ENCODE results near the gene PALMD.

PALMD gene

GRCh38 chr1:99680270-99680669, 34.4 kb downstream of the PALMD start:
- TF ChIP-seq POLR2A (IDR thresholded peaks at IDR 0.05; ENCODE audit: low read depth, low read length) (no peak), POLR2AphosphoS5 (IDR thresholded peaks at IDR 0.05; ENCODE audit: low read depth, low read length) (no peak), TAF1 (IDR thresholded peaks at IDR 0.05; ENCODE audit: borderline replicate concordance, low read depth, low read length) (no peak)
- DNase-seq (ENCODE audit: insufficient read length) (no peak), FAIRE-seq (no peak)

DNA sequence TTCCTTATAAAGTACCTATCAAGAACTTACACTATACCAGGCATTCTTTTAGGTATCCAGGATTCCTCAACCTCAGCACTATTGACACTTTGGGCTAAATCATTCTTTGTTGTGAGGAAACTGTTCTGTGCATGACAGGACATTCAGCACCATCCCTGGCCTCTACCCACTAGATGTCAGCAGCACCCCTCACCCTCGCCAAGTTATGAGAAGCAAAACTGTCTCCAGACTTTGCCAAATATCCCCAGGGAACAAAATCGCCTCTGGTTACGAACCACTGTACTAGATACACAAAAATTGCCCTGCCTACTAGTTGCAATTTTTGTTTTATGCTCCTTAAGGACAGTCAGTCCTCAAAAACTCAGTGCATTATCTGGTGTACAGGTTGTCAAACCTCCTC, 35.7 kb downstream of the PALMD start:
- FAIRE-seq (no peak), DNase-seq (ENCODE audit: insufficient read length) (no peak)
- TF ChIP-seq POLR2AphosphoS5 (IDR thresholded peaks at IDR 0.05; ENCODE audit: low read depth, low read length) (no peak), TAF1 (IDR thresholded peaks at IDR 0.05; ENCODE audit: borderline replicate concordance, low read depth, low read length) (no peak), POLR2A (IDR thresholded peaks at IDR 0.05; ENCODE audit: low read depth, low read length) (no peak)

DNA sequence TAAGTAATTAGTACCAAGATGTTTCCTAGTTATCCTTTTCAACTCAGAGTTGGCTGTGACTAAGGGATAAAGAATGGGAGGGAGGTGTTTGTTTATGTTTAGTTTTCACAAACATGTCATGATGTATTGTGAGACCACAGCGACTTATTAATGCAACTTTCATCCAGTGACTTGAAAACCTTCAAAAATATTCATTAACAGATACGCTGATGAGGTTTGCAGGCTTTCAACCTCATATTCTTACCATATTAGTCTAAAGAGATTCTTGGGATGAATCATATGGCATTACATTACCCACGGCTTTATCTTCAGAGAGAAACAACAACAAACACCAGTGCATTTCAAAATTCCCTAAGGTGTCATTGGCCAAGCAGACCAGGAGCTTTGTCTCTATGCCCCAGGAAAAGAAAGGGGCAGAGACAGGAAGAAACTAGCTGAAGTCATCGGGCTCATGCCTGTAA, 36.4 kb downstream of the PALMD start:
- FAIRE-seq (no peak), DNase-seq (ENCODE audit: insufficient read length) (no peak)
- TF ChIP-seq POLR2AphosphoS5 (IDR thresholded peaks at IDR 0.05; ENCODE audit: low read depth, low read length), result no peak
- no peak for TF ChIP-seq POLR2A (IDR thresholded peaks at IDR 0.05; ENCODE audit: low read depth, low read length)
- no peak for TF ChIP-seq TAF1 (IDR thresholded peaks at IDR 0.05; ENCODE audit: borderline replicate concordance, low read depth, low read length)

DNA sequence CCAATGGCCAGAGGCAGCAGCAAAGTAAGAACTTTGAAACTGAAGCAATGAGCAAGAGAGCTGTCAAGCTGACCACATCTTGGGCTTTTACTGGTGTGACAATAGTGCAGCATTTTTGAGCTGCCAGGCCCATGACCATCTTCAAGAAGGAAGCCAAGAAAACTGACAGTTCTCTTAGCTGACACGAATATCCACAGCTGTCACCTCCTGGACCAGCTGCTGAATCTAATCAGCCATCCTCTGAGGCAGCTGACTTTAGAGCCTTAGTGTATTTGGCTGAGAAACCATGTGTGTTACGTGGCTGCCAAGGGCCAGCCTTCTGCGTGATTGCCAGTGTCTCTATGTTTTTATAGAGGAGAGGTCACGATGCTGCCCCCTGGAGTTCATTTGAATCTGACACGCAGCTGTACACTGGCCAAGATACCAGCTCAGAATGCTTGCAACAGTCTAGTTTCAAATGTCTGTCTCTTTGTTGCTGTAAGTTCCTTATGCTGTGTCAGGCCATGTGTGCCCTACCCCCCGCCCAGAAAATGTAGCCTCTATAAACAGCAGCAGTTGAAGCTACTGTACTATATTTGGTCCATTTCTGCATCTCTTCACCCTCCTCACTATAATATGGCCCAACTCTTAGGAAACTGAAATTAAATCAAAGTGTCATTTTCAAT, 39.7 kb downstream of the PALMD start:
- no peak for TF ChIP-seq TAF1 (IDR thresholded peaks at IDR 0.05; ENCODE audit: borderline replicate concordance, low read depth, low read length)
- FAIRE-seq, result peak; percentile 36
- peak; percentile 5 for DNase-seq (ENCODE audit: insufficient read length)

DNA sequence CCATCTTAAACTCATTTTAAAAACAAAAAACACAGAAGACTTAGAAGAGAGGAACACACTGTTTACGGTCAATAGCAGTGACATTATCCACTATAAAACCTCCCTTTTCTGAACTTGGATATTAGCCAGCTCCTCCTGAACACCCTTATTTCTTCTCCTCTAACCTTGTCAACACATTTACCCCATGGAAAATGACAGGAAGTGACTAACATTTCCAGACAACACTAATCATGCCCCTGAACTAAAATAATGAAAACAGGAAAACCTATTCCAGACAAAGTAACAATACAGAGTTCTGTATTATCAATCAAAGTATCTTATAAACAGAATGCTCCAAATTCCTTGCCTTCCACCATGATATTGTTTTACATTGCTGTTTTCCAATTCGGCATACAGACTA, 45.3 kb downstream of the PALMD start:
- TF ChIP-seq POLR2AphosphoS5 (IDR thresholded peaks at IDR 0.05; ENCODE audit: low read depth, low read length) (no peak), POLR2A (IDR thresholded peaks at IDR 0.05; ENCODE audit: low read depth, low read length) (no peak), TAF1 (IDR thresholded peaks at IDR 0.05; ENCODE audit: borderline replicate concordance, low read depth, low read length) (no peak)
- FAIRE-seq (no peak), DNase-seq (ENCODE audit: insufficient read length) (no peak)

GRCh38 chr1:99696616-99697015, 50.7 kb downstream of the PALMD start:
- FAIRE-seq (no peak), DNase-seq (ENCODE audit: insufficient read length) (no peak)
- TF ChIP-seq TAF1 (IDR thresholded peaks at IDR 0.05; ENCODE audit: borderline replicate concordance, low read depth, low read length), result no peak
- no peak for TF ChIP-seq POLR2A (IDR thresholded peaks at IDR 0.05; ENCODE audit: low read depth, low read length)
- no peak for TF ChIP-seq POLR2AphosphoS5 (IDR thresholded peaks at IDR 0.05; ENCODE audit: low read depth, low read length)

DNA sequence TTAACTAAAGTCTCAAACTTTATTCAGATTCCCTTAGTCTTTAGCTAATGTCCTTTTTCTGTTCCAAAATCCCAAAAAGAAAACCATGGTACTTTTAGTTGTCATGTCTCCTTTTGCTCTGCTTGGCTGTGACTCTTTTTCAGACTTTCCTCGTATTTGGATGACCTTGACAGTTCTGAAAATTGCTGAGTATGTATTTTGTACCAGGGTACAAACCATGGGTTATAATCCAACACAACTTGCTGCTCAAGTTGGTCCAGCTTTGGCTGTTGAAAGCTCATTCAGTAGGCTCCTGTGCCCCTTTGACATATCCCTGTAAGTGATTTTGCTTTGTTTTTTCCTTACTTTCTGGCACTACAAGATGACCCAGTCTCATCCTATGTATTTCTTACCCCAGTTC, 51.7 kb downstream of the PALMD start:
- FAIRE-seq (no peak), DNase-seq (ENCODE audit: insufficient read length) (no peak)
- TF ChIP-seq TAF1 (IDR thresholded peaks at IDR 0.05; ENCODE audit: borderline replicate concordance, low read depth, low read length) (no peak), POLR2A (IDR thresholded peaks at IDR 0.05; ENCODE audit: low read depth, low read length) (no peak), POLR2AphosphoS5 (IDR thresholded peaks at IDR 0.05; ENCODE audit: low read depth, low read length) (no peak)

DNA sequence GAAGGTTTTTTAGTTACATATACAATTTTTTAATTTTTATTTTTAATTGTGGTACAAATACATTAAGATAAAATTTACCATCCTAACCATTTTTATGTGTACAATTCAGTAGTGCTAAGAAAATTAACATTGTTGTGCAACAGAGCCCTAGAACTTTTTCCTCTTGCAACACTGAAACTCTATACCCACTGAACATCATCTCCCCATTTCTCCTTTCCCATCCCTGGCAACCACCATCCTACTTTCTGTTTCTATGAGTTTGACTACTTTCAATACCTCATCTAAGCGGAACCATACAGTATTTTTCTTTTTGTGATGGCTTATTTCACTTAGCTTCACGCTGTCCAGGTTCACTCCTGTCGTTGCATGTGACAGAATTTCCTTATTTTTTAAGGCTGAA, 54.1 kb downstream of the PALMD start:
- DNase-seq (ENCODE audit: insufficient read length) (no peak), FAIRE-seq (no peak)
- TF ChIP-seq TAF1 (IDR thresholded peaks at IDR 0.05; ENCODE audit: borderline replicate concordance, low read depth, low read length), result no peak
- no peak for TF ChIP-seq POLR2AphosphoS5 (IDR thresholded peaks at IDR 0.05; ENCODE audit: low read depth, low read length)
- TF ChIP-seq POLR2A (IDR thresholded peaks at IDR 0.05; ENCODE audit: low read depth, low read length), result no peak

DNA sequence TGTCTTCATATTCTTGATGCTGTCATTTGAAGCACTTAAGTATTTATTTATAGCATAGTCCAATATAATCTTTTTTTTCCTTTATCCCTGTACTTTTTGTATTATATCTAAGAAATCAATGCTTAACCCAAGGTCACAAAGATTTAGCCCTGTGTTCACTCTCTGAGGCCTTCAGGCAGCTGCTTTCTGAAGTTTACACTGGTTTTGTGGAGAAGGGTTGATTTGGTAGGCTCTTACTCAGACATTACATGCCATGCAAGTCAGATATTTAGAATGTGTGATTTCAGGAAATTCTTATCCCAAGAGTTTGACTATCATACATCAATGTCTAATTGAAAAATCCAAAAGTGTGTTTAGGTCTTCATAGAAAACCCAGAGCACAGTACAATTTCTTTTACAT, 56.3 kb downstream of the PALMD start:
- FAIRE-seq, result no peak
- DNase-seq (ENCODE audit: insufficient read length), result no peak
- TF ChIP-seq TAF1 (IDR thresholded peaks at IDR 0.05; ENCODE audit: borderline replicate concordance, low read depth, low read length) (no peak), POLR2AphosphoS5 (IDR thresholded peaks at IDR 0.05; ENCODE audit: low read depth, low read length) (no peak), POLR2A (IDR thresholded peaks at IDR 0.05; ENCODE audit: low read depth, low read length) (no peak)

- DNase-seq (ENCODE audit: insufficient read length) (no peak), FAIRE-seq (no peak)
- TF ChIP-seq POLR2A (IDR thresholded peaks at IDR 0.05; ENCODE audit: low read depth, low read length), result no peak
- TF ChIP-seq TAF1 (IDR thresholded peaks at IDR 0.05; ENCODE audit: borderline replicate concordance, low read depth, low read length), result no peak
- TF ChIP-seq POLR2AphosphoS5 (IDR thresholded peaks at IDR 0.05; ENCODE audit: low read depth, low read length), result no peak
Measured at GRCh38 chr1:99704356-99704816, 58.5 kb downstream of the PALMD start.

- DNase-seq (ENCODE audit: insufficient read length), result no peak
- FAIRE-seq, result no peak
- TF ChIP-seq POLR2AphosphoS5 (IDR thresholded peaks at IDR 0.05; ENCODE audit: low read depth, low read length) (no peak), TAF1 (IDR thresholded peaks at IDR 0.05; ENCODE audit: borderline replicate concordance, low read depth, low read length) (no peak), POLR2A (IDR thresholded peaks at IDR 0.05; ENCODE audit: low read depth, low read length) (no peak)
Measured at GRCh38 chr1:99705385-99705784, 59.5 kb downstream of the PALMD start.

GRCh38 chr1:99707535-99708142, 61.7 kb downstream of the PALMD start:
- TF ChIP-seq TAF1 (IDR thresholded peaks at IDR 0.05; ENCODE audit: borderline replicate concordance, low read depth, low read length) (no peak), POLR2A (IDR thresholded peaks at IDR 0.05; ENCODE audit: low read depth, low read length) (no peak), POLR2AphosphoS5 (IDR thresholded peaks at IDR 0.05; ENCODE audit: low read depth, low read length) (no peak)
- no peak for DNase-seq (ENCODE audit: insufficient read length)
- FAIRE-seq, result peak; percentile 87

Measured in GM12892 (cell line).